GM18868 (cell line): ENCODE measurements around the gene ZACN.
"Not testable (repeated sequence)": the region's sequence is repeated elsewhere in the genome, so short reads cannot be mapped to it uniquely, and the experiment has no call there.

Source experiments
- ATAC-seq: cut with Tn5 transposase; IDR thresholded peaks from one replicate; pipeline ENCODE4 v1.9.1; 2021; ENCODE audit warnings: mild to moderate bottlenecking, moderate library complexity; ENCODE audit not compliant: unreplicated experiment

Gene ZACN

DNA sequence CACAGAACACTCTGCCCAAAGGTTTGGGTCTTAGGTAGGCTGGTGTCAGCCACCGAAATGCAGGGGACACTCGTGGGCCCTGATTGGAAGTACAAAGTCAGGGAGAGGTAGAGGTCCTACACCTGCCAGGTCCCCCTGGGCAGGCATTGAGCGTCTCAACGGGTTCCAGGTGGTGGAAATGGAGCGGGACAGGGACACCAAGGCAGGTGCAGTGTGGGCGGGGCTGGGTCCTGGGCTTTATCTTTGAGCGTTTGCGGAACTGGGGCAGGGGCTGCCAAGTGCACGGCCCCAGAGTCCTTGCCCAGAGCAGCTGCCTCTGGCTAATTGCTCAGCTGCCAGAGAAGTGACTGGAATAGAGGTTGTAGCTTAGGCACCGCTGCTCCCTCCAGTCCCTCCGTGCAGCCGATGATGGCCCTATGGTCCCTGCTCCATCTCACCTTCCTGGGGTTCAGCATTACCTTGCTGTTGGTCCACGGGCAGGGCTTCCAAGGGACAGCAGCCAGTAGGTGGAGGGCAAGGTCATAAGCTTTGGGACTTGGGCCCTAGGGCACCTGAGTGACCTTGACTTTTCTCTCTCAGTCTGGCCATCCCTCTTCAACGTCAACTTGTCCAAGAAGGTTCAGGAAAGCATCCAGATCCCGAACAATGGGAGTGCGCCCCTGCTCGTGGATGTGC lies at the start of gene ZACN:
Gene ZACN, plus strand, starts transcription at position 323 of the 675 bp plus-strand sequence. Its CDS starts 83 bp downstream, at position 406.
- no peak for ATAC-seq

DNA sequence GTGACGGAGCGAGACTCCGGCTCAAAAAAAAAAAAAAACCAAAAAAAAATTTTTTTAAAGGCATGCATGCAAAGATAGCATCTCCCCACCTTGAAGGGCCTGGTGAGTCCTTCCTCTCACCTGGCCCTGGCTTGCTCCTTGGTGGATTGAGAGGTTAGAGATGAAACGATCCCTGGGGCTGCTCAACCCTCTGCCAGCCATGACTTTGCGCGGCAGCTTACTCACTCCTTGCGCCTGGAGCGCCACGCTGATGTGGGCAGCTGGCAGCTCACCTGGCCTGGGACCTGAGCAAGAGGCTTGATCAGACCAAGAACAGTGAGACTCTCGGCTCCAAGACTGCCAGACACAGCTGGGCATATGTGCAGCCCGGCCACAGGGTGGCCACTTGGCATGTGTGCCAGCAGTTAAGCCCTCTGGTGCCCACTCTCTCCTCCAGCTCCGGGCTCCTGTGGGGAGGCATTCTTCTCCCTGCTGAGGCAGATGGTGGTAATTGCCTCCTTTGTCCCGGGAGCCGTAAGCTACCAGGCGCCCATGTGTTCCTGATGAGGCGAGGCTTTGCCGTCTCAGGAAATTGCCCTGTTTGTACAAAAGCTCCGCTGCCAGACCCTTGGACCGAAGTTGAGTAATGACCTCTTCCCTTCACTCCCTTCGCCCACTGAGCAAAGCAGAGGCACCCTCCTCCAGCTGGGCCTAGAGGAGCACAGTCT lies 46.8 kb upstream of the ZACN start:
- no peak for ATAC-seq

DNA sequence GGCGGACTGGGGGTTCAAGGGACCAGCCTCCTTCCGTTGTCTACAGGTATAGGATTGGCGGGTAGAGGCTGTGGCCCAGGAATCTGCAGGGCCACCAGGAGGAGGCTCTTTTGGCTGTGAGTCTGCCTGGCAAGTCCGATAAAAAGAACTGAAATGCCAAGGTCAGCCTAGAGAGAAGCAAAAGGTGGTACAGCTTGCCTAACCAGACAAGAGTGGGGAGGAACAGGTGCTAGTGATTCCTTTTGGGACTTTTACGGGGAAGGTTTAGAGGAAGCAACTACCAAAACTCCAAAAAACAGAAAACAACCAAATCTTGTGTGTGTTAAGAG lies 46.2 kb upstream of the ZACN start:
- ATAC-seq, result no peak

DNA sequence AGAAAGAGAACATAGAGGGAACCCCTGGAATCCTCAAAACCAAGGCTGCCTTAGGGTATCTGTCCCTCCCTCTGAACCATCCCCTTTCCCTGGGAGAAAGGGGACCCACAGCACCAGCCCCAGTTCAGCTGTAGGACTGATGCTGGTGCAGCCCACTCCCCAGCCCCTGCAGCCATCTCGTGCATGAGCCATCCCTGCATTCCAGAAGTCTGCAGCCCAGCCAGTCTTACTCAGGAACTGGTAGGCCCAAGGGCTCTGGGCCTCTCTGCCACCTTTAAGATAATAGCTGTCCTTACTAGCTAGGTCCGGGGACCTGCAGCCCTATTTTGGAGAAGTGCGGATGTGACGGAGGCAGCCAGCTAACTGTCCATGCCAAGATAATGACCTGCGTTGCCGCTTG lies 45.8 kb upstream of the ZACN start:
- no peak for ATAC-seq

DNA sequence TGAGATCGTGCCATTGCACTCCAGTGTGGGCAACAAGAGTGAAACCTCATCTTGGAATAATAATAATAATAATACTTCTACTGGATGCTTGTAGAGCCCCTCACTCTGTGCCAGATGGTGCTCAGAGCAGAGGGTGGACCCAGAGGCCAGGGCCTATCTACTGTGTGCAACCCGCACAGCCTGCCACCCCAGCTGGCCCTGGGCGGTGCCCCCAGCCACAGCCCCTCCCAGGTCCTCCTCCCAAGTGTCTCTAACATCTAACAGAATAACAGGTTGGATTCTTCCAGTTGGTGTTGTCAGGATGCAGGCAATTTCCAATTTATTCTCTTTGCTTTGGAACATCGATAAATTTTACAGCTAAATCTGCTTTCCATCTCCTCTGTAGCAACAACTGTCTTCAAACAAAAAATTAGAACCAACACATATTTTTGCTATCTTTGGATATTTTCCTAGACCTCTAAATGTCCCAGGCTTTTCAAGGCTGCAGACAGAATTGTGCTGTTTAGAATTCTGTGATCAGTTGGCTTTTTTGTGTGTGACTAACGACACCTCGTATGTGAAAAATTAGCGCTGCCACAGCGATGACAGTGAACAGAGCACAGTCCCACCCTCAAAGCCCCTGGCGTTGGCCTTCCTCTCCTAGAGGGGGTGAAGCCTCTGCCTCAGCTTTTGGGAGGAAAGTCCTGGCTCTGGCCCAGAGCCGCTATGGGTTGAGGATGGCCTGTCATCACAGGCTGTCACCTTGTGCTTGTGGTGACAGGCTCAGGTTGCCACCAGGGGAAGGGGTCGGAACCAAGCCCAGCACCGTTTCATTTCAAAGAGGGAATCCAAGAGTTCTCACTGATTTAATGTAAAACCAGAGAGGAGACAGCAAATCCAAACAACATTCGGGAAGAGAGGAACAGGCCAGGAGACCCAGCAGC lies 44.3 kb upstream of the ZACN start:
- no peak for ATAC-seq

DNA sequence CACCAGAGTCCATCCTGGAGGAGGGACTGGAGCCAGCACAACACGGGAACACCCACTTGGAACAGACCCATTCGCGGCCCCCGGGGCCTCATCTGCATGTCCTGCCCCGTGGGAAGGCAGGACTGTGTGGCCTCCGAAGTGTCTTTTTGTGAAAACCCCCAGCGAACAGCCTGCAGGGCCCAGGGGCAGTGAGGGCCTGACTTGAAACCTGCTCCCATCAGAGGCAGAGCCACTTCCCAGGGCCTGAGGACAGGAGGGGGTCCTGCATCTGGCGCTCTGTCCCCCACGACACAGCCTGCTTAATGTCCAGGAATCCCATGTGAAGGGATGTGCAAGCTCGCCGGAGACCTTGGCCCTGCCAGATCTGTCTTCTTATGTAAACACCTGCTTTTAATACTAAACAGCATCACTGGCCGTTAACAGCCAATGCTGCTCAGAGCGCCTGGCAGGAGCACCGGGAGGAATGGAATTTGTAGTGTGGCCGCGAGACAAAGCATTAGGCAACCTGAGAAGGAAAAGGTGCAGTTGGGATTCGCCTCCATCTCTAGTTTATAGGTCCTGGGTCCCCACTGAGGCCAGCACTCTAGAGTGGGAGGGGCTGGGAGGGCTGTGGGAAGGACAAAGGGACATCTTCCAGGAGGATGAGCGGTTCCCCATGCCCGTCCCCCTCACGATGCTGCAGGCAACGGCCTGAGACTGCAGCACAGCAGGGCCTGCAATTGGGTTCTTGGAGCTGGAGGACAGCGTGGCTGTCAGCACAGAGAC lies 42.3 kb upstream of the ZACN start:
- ATAC-seq, result no peak

DNA sequence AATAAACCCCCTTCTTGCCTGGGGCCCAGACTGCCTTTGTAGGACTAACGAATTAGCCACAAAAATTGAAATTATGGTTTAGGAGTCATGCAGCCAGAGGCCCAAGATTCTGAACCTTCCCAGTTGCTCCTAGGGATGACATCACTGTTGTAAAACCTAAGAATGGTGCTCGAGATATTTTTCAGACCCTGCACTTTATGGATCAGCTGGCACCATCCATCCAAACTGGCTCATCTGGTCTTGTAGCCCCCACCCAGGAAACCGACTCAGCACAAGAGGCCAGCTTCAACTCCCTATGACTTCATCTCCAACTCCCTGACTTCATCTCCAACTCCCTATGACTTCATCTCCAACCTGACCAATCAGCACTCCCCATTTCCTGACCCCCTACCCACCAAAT lies 40.9 kb upstream of the ZACN start:
- no peak for ATAC-seq

DNA sequence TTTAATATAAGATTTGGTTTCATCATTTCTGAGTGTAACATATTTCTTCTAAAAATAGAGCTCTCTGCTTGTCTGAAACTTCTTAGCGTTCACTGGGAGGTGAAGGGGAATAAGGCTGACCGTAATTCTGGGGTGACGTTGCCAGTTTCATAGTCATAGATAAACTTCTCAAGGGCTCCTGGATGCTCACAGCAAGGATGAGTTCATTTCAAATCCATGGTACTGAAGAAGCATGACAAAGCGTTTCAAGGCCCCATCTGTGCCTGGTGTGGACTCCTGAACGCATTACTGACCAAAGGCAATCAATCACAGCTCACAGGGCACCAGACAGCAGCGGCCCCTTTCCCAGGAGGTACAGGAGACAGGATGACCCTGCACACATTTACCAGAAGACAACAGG lies 39.9 kb upstream of the ZACN start:
- ATAC-seq, result no peak

DNA sequence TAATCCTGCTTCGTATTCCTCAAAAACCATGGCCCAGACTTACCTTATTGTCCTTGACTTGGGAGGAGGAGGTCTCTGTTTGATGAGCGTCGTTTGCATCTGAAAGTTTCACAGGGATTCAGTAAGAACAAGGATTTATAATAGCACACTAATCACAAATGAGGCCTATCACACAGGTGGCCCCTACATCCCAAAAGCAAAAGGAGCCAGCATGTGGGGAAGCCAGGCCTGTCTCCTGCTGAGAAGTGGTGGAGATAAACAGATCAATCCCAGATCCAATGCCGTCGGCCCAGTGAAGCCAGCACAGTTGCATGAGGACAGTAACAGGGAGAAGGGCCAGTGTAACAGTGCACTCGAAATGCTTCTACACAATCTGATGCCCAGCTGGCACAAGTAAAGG lies 38.6 kb upstream of the ZACN start:
- no peak for ATAC-seq

DNA sequence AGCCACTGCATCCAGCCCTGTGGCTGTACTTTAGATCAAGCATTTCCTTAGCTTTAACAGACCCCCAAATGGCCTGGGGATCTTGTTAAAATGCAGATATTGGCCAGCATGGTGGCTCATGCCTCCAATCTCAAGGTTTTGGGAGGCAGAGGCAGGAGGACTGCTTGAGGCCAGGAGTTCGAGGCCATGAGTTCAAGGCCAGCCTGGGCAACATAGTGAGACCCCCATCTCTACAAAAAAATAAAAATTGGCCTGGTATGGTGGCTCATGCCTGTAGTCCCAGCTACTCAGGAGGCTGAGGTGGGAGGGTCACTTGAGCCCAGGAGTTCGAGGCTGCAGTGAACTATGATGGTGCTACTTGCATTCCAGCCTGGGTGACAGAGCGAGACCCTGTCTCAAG lies 36.1 kb upstream of the ZACN start:
- ATAC-seq, result not testable (repeated sequence)

DNA sequence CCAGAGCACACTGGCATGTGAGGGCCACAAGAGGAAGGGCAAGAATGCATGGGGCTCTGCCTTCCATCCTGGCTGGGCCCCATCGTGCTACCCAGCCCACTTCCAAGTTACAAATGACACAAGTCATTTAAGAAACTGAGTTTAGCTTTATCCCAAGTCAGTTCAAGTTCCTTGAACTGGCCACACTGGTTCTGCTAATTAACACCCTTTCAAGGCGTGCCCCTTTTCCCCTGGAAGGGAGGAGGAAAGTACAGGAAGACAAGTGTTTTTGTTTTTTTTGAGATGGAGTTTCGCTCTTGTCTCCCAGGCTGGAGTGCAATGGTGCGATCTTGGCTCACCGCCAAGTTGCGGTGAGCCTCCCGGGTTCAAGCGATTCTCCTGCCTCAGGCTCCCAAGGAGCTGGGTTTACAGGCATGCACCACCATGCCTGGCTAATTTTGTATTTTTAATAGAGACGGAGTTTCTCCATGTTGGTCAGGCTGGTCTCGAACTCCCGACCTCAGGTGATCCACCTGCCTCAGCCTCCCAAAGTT lies 34.4 kb upstream of the ZACN start:
- ATAC-seq, result not testable (repeated sequence)

DNA sequence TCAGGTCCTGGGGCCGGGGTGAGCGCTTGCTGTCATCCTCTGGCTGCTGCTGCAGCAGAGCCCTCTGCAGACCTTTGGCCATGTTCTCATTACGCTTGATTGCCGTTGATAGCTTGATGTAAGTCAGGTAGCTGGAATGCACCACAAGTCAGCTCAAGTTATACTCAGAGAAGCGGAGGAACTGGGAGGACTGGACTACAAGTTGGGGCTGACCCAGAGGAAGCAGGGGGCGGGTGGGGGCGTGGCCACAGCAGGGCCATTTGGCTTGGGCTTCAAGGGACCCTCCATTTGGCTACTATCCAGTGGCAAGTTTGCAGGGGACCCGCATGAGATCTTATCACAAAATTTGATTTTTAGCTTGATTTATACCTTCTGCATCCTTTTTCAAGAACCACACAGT lies 32.9 kb upstream of the ZACN start:
- ATAC-seq, result no peak

DNA sequence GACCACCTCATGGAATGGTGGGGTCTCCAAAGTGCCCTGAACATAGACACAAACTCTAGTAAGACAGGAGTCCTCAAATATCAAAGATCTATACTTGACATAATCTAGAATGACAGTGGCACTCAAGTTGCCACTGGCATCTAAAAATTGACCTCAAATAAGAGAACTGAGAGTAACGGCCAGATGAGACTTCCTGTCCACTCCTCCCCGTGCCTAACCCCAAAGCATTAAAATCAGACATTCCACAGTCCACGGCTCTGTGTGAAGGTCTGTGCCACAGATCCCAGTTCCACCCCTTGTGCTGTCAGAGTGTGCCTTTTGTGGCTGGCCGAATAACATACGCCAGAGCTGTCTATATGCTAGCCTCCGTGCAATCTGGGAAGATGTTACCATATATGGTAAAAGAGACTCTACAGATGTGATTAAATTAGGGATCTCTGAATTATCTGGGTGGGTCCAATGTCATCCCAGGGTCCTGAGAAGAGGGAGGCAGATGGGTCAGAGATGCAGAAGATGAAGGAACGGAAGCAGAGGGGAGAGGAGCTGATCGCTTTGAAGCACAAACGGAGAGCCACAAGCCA lies 30.9 kb upstream of the ZACN start:
- ATAC-seq, result no peak

DNA sequence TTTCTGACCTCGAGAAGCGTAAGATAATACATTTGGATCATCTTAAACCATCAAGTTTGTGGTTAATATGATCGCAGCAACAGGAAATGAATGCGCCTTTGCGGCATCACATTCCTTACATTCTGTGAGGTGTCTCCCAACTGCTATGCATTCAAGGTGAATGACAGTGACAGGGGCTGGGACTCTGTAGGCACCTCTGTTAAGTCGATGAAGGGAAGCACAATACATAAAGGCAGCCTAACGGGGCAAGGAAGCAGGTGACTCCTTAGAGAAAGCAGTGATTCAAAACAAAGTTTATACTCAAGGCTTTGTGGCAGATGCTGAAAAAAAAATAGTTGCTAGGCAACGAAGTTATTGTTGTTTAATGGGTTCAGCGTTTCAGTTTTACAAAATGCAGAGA lies 30.3 kb upstream of the ZACN start:
- ATAC-seq, result no peak

DNA sequence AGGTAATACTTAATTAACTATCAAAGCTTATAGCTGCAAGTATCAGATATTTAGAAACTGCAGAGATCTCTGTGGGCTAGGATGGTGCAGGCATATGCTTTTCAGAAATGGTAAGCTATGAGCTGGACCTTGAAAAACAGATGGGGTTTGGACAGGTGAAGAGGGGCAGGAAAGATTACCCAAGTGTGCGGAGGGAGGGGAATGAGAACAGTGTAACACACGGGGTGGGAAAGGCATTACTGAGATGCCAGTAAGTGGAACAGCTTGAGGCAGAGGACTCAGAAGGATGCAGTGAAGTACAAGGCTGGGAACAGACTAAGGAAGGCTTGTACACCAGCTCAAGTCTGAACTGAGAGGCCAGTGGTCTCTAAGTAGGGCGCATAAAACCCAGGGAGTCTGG lies 29.7 kb upstream of the ZACN start:
- ATAC-seq, result no peak

DNA sequence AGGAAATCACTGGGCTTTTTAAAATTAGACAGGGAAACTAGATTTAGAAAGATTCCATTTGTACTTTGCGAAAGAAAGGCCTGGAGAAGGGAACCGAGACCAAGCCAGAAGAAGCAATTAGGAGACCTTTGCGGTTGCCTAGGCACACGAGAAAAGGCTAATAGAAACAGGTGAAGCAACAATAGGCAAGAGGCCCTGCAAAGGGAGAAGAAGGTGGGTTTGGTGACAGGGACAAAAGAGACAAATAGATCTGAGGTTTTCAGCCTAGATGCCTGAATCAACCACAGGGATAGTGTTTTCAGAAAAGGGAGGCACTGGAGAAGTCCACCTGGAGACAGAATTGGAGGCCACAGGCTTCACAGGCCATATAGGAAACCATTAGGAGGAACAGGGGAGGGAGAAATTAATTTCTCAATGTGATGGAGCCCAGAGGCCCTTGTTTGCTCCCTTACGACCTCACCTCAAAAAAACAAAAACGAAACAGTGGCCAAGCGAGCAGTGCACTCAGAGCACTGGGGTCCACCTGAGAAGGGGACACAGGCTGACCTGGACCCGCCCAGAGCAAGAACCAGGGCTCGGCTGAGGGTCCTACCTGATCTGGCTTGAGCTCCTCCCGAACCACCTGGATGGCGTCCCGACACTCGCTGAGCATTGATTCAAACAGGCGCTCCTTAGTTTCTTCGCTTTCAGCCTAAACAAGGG lies 29.0 kb upstream of the ZACN start:
- no peak for ATAC-seq

DNA sequence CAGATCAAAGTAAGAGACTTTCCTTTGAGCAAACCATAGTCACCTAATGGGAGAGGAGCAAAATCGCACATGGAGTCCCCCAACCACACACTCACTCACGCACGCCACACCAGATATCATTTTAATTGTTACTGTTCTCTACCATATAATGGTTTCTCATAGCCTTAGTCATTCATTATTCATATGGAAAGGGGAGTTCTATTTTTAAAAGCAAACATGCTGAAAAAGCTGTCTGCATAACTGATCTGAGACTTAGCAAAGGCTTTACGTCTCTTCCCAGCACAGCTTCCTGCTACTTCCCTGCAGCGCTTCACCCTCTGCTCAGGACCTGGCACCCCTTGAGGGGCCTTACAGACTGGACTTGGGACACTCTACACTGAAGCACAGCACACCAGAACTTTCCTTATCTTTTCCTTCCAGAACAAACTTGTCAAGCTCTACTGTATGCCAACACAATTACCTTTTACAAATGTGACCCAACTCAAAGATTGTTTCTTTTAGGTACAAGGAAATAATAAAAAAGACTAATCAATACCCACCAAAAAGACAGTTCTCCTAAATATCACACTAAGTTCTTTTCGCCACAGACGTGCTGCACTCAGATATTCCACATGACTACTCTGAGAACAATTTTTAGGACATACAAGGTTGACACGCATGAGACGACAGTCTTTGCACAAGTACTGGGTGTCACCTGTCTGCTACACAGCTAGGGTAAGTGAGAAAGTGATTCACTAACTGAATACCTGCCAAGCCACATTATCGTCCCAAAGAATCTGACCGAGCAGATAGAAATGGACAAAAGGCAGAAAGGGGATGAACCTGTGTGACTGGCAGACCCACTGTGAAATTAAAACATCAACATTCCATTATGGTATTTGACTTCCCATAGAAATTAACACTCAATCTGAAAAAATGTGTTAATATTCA lies 28.2 kb upstream of the ZACN start:
- ATAC-seq, result no peak

DNA sequence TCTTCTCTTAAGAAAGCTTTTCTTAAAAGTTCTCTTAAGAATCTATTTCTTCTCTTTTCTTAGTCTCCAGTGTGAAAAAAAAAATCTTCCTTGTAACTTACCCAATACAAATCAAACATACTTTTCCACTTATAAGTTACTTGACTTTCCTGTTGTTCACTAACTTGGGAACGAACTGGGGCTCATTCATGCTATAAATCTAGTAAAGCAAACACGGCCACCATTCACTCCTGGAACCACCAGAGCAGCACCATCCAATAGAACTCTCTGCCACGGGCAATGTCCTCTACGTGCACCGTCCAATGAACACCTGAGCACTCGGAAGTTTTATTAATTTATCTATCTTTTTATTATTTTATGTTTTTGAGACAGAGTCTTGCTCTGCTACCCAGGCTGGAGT lies 27.4 kb upstream of the ZACN start:
- ATAC-seq, result no peak
